Stimulated activated memory B cell treated with anti-CD40 and anti-IgM and Interleukin-4, amounts not matched to agents 10 μg/mL and 1 μg/mL and 100 μg/mL, for 72 hours (primary cell): ENCODE measurements around the gene SGPL1.

Experiments used
- ATAC-seq: fragments of 150-1000 bp; cut with Tn5 transposase; 2 replicates; pipeline ENCODE4 v1.10.0; 2021
- H3K27ac Mint-ChIP-seq: one replicate; pipeline ENCODE4 v1.8.0; 2022; ENCODE audit warnings: mild to moderate bottlenecking, mixed read lengths
- H3K27me3 Mint-ChIP-seq: one replicate; pipeline ENCODE4 v1.8.0; 2022; ENCODE audit warnings: mixed read lengths
- H3K36me3 Mint-ChIP-seq: one replicate; pipeline ENCODE4 v1.8.0; 2022; ENCODE audit warnings: mixed read lengths
- H3K4me1 Mint-ChIP-seq: one replicate; pipeline ENCODE4 v1.8.0; 2022; ENCODE audit warnings: mixed read lengths
- H3K4me3 Mint-ChIP-seq: one replicate; pipeline ENCODE4 v1.8.0; 2022; ENCODE audit warnings: mild to moderate bottlenecking, moderate library complexity, mixed read lengths
- H3K9me3 Mint-ChIP-seq: one replicate; pipeline ENCODE4 v1.8.0; 2022; ENCODE audit warnings: mixed read lengths

SGPL1 gene

GRCh38 chr10:70838270-70838805, 22.6 kb downstream of the SGPL1 start:
- ATAC-seq = no peak
- Mint-ChIP-seq H3K27me3 (no peaks in the 10 kb centered on the region), H3K4me3 (no peak overlapping the region), H3K36me3 (peaks cover 61% of the 10 kb centered on the region), H3K4me1 (peaks cover 37% of the 10 kb centered on the region), H3K9me3 (no peaks in the 10 kb centered on the region), H3K27ac (no peak overlapping the region)

GRCh38 chr10:70840836-70841235, 25.1 kb downstream of the SGPL1 start:
- no peak for ATAC-seq
- no peaks in the 10 kb centered on the region for H3K27me3 Mint-ChIP-seq
- no peaks in the 10 kb centered on the region for H3K9me3 Mint-ChIP-seq
- H3K4me1 Mint-ChIP-seq = peaks cover 24% of the 10 kb centered on the region
- peaks cover 70% of the 10 kb centered on the region for H3K36me3 Mint-ChIP-seq
- H3K27ac Mint-ChIP-seq = no peak overlapping the region
- H3K4me3 Mint-ChIP-seq = no peak overlapping the region

GRCh38 chr10:70843333-70843732, 27.6 kb downstream of the SGPL1 start:
- ATAC-seq = no peak
- no peak overlapping the region for H3K4me3 Mint-ChIP-seq
- no peaks in the 10 kb centered on the region for H3K9me3 Mint-ChIP-seq
- H3K36me3 Mint-ChIP-seq = peaks cover 65% of the 10 kb centered on the region
- peaks cover 11% of the 10 kb centered on the region for H3K4me1 Mint-ChIP-seq
- no peaks in the 10 kb centered on the region for H3K27me3 Mint-ChIP-seq
- no peak overlapping the region for H3K27ac Mint-ChIP-seq

GRCh38 chr10:70843776-70844489, 28.2 kb downstream of the SGPL1 start:
- H3K4me3 Mint-ChIP-seq = no peak overlapping the region
- no peaks in the 10 kb centered on the region for H3K27me3 Mint-ChIP-seq
- no peaks in the 10 kb centered on the region for H3K9me3 Mint-ChIP-seq
- H3K4me1 Mint-ChIP-seq = peaks cover 7% of the 10 kb centered on the region
- H3K36me3 Mint-ChIP-seq = peaks cover 67% of the 10 kb centered on the region
- ATAC-seq = no peak
- H3K27ac Mint-ChIP-seq = no peak overlapping the region

GRCh38 chr10:70845256-70845655, 29.5 kb downstream of the SGPL1 start:
- peaks cover 7% of the 10 kb centered on the region for H3K4me1 Mint-ChIP-seq
- H3K27me3 Mint-ChIP-seq = no peaks in the 10 kb centered on the region
- no peaks in the 10 kb centered on the region for H3K9me3 Mint-ChIP-seq
- H3K36me3 Mint-ChIP-seq = peaks cover 72% of the 10 kb centered on the region
- H3K4me3 Mint-ChIP-seq = no peak overlapping the region
- H3K27ac Mint-ChIP-seq = no peak overlapping the region
- ATAC-seq = no peak

GRCh38 chr10:70845816-70846215, 30.1 kb downstream of the SGPL1 start:
- Mint-ChIP-seq H3K4me3 (no peak overlapping the region), H3K36me3 (peaks cover 76% of the 10 kb centered on the region), H3K27ac (no peak overlapping the region), H3K27me3 (no peaks in the 10 kb centered on the region), H3K9me3 (no peaks in the 10 kb centered on the region), H3K4me1 (peaks cover 7% of the 10 kb centered on the region)
- ATAC-seq = no peak

DNA sequence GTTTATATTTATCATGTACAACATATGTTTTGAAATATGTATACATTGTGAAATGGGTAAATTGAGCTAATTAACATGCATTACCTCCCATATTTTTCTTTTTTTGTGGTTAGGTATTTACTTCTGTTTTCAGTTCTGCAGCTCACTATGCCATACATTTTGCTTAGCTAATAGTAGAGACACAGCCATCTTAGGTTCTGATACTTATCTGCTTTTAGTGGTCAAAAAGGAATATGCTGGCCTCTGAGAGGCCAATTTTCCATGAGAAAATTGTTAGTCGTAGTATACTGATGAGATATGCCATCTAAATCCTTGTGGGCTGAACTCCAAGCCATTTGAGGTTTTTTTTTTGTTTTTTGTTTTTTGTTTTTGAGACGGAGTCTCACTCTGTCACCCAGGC, 31.0 kb downstream of the SGPL1 start:
- Mint-ChIP-seq H3K27me3 (no peaks in the 10 kb centered on the region), H3K9me3 (no peaks in the 10 kb centered on the region), H3K4me1 (peaks cover 7% of the 10 kb centered on the region), H3K4me3 (no peak overlapping the region), H3K36me3 (peaks cover 77% of the 10 kb centered on the region), H3K27ac (no peak overlapping the region)
- ATAC-seq = no peak

GRCh38 chr10:70847659-70848360, 32.1 kb downstream of the SGPL1 start:
- peaks cover 73% of the 10 kb centered on the region for H3K36me3 Mint-ChIP-seq
- no peak overlapping the region for H3K4me3 Mint-ChIP-seq
- no peak overlapping the region for H3K27ac Mint-ChIP-seq

DNA sequence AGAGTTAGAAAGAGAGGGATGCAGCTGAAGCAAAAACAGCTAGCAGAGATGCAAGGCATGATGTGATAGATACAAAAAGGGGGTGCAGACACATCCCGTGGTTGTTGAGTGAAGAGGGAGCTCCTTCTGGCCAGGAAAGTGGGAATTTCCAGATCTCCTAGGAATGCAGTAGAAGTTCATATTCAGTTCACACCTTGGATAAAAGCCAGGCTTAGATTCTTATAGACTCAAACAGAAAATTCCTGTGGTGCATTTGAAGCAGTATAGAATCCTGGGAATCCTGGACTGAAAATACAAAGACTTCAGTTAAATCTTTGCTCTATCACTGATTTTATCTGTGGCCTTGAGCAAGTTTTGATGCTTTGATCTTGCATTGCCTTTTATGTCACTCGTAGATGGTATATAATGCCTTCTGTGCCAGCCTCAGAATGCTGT, 33.9 kb downstream of the SGPL1 start:
- no peak for ATAC-seq
- Mint-ChIP-seq H3K27ac (no peak overlapping the region), H3K27me3 (no peaks in the 10 kb centered on the region), H3K4me1 (no peaks in the 10 kb centered on the region), H3K9me3 (no peaks in the 10 kb centered on the region), H3K4me3 (no peak overlapping the region), H3K36me3 (peaks cover 72% of the 10 kb centered on the region)

More at GRCh38 chr10:70847659-70848360, 32.1 kb downstream of the SGPL1 start:
- no peak for ATAC-seq
- Mint-ChIP-seq H3K4me1 (peaks cover 6% of the 10 kb centered on the region), H3K9me3 (no peaks in the 10 kb centered on the region), H3K27me3 (no peaks in the 10 kb centered on the region)

GRCh38 chr10:70850097-70850496, 34.3 kb downstream of the SGPL1 start:
- H3K9me3 Mint-ChIP-seq = no peaks in the 10 kb centered on the region
- H3K4me1 Mint-ChIP-seq = no peaks in the 10 kb centered on the region
- no peaks in the 10 kb centered on the region for H3K27me3 Mint-ChIP-seq
- peaks cover 67% of the 10 kb centered on the region for H3K36me3 Mint-ChIP-seq
- no peak overlapping the region for H3K4me3 Mint-ChIP-seq
- ATAC-seq = no peak
- H3K27ac Mint-ChIP-seq = no peak overlapping the region

- no peak for ATAC-seq
- H3K27ac Mint-ChIP-seq = no peak overlapping the region
Measured at GRCh38 chr10:70851597-70852475, 36.1 kb downstream of the SGPL1 start.

DNA sequence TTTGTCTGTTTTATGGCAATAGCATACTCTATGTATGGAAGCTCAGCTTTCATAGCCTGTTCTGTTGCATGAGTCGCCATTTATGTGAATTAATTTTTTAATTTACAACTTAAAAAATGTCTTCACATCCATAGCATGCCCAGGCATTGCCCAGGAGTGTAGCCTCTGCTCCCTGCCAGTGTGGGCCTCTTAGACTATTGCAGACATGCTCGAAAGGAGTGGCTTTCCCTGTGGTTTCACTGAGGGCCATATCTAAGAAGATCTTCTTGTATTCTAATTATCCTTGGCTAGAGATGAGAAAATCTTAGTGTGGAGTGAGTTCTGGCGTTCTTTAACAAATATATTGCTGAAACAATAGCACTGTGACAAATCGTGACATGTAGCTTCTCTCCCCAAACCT, 37.3 kb downstream of the SGPL1 start:
- H3K4me3 Mint-ChIP-seq = no peak overlapping the region
- no peaks in the 10 kb centered on the region for H3K4me1 Mint-ChIP-seq
- no peak overlapping the region for H3K27ac Mint-ChIP-seq
- no peaks in the 10 kb centered on the region for H3K9me3 Mint-ChIP-seq
- no peak for ATAC-seq
- H3K36me3 Mint-ChIP-seq = peaks cover 65% of the 10 kb centered on the region
- no peaks in the 10 kb centered on the region for H3K27me3 Mint-ChIP-seq

More at GRCh38 chr10:70851597-70852475, 36.1 kb downstream of the SGPL1 start:
- Mint-ChIP-seq H3K36me3 (peaks cover 63% of the 10 kb centered on the region), H3K27me3 (no peaks in the 10 kb centered on the region), H3K4me3 (no peak overlapping the region), H3K9me3 (no peaks in the 10 kb centered on the region), H3K4me1 (no peaks in the 10 kb centered on the region)

GRCh38 chr10:70853457-70853856, 37.7 kb downstream of the SGPL1 start:
- no peak overlapping the region for H3K4me3 Mint-ChIP-seq
- H3K4me1 Mint-ChIP-seq = no peaks in the 10 kb centered on the region
- no peak overlapping the region for H3K27ac Mint-ChIP-seq

GRCh38 chr10:70856454-70856853, 40.7 kb downstream of the SGPL1 start:
- Mint-ChIP-seq H3K4me1 (no peaks in the 10 kb centered on the region), H3K27me3 (no peaks in the 10 kb centered on the region), H3K9me3 (no peaks in the 10 kb centered on the region), H3K4me3 (no peak overlapping the region), H3K27ac (no peak overlapping the region), H3K36me3 (peaks cover 70% of the 10 kb centered on the region)
- no peak for ATAC-seq

More at GRCh38 chr10:70853457-70853856, 37.7 kb downstream of the SGPL1 start:
- ATAC-seq = no peak
- Mint-ChIP-seq H3K27me3 (no peaks in the 10 kb centered on the region), H3K9me3 (no peaks in the 10 kb centered on the region), H3K36me3 (peaks cover 67% of the 10 kb centered on the region)

DNA sequence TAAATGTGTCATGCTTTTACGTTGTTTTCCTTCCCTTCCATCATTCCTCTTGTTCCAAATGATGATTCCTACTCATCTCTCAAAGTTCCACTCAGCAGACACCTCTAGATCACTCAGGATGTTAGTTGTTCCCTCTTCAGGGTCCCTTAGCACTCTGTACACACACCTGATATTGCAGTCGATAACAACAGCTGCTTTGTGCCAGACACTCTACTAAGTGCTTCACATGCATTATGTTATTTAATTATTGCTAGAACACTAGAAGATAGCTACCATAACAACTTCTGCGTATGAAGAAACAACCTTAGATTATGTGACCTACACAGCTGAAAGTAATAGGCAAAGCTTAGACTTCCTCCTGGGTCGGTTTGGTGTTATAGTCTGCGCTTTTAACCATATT, 43.0 kb downstream of the SGPL1 start:
- Mint-ChIP-seq H3K36me3 (peaks cover 64% of the 10 kb centered on the region), H3K4me3 (no peak overlapping the region), H3K27ac (no peak overlapping the region), H3K27me3 (no peaks in the 10 kb centered on the region), H3K4me1 (no peaks in the 10 kb centered on the region), H3K9me3 (no peaks in the 10 kb centered on the region)
- ATAC-seq = no peak
